GM13977 (cell line): ENCODE measurements around the gene SLC25A20.
A peak's percentile ranks its signal among the peaks of the same experiment; 100 is the strongest.

Experiments
- DNase-seq: peaks from one replicate; pipeline ENCODE4 v3.0.0; 2012; ENCODE audit warnings: low spot score
- CTCF ChIP-seq: IDR thresholded peaks from 2 replicates; pipeline ENCODE4 v1.5.1; 2012; ENCODE audit warnings: mild to moderate bottlenecking, control low read depth; ENCODE audit not compliant: insufficient read depth; ENCODE audit errors: extremely low read depth, missing control alignments
- in situ Hi-C: fragments of 300-500 bp; cut with MboI; formaldehyde crosslinking; loops from one replicate; pipeline ENCODE4 v1.12.0; 2022; ENCODE audit warnings: low sequenced_read_pairs, low pct_unique_long_range_greater_than_20kb, mixed read lengths, inconsistent platforms; ENCODE audit not compliant: unreplicated experiment

SLC25A20 gene

GRCh38 chr3:48848816-48849515 lies 49.7 kb downstream of the SLC25A20 start:
- DNase-seq: no peak
- in situ Hi-C loops: no loop called here
- TF ChIP-seq CTCF: no peak

- TF ChIP-seq CTCF: no peak
- in situ Hi-C loops: no loop called here
- DNase-seq: peak; percentile 96
Measured at GRCh38 chr3:48847504-48848423, 50.9 kb downstream of the SLC25A20 start, which contains the start of gene PRKAR2A. Gene PRKAR2A (minus strand): TSS chr3:48847874. CDS start chr3:48847596, 278 bp downstream.

GRCh38 chr3:48847053-48847503 lies 51.6 kb downstream of the SLC25A20 start:
- no peak for TF ChIP-seq CTCF
- in situ Hi-C loops: no loop called here
- DNase-seq: peak; percentile 62

- in situ Hi-C loops: no loop called here
- no peak for TF ChIP-seq CTCF
- DNase-seq: no peak
Measured at GRCh38 chr3:48845170-48845569, 53.5 kb downstream of the SLC25A20 start.

GRCh38 chr3:48837163-48837562 lies 61.5 kb downstream of the SLC25A20 start:
- DNase-seq: no peak
- in situ Hi-C loops: no loop called here
- TF ChIP-seq CTCF: no peak

GRCh38 chr3:48835650-48836366 lies 62.9 kb downstream of the SLC25A20 start:
- no peak for DNase-seq
- TF ChIP-seq CTCF: no peak
- in situ Hi-C loops: no loop called here
